Small intestine (tissue), 7 donors: ENCODE measurements around the gene CD82. TPM values are rescaled to one million over a fixed set of nuclear protein-coding genes. Genes with fewer than 3 reads are reported as not detected.
"Not testable (repeated sequence)": the region's sequence is repeated elsewhere in the genome, so short reads cannot be mapped to it uniquely, and the experiment has no call there.

ENCODE experiments used
- DNase-seq, 2 donors: peaks; one replicate each; pipeline versions ENCODE4 v3.0.0 to v3.0.0-alpha.2; 2013
- FAIRE-seq: peaks from 2 replicates; lab custom pipeline; 2012; peaks lifted over from hg19 to GRCh38; lab: Jason Lieb, UNC
- H3K27ac ChIP-seq, 3 donors: one replicate each; pipeline ENCODE4 v1.5.1; 2013; ENCODE audit warnings: low read length in 2 of 3, mild to moderate bottlenecking in 2 of 3, control low read depth in 1 of 3, inconsistent platforms in 1 of 3, low read depth in 1 of 3, moderate library complexity in 1 of 3
- H3K27me3 ChIP-seq, 3 donors: one replicate each; pipeline ENCODE4 v1.6.1; 2013; ENCODE audit warnings: low read length in 3 of 3, inconsistent platforms in 1 of 3; ENCODE audit not compliant: control insufficient read depth in 3 of 3, insufficient read depth in 3 of 3
- H3K36me3 ChIP-seq, 3 donors: one replicate each; pipeline ENCODE4 v1.6.1; 2013; ENCODE audit warnings: low read length in 3 of 3, inconsistent platforms in 1 of 3, low read depth in 1 of 3, mild to moderate bottlenecking in 1 of 3, moderate library complexity in 1 of 3; ENCODE audit not compliant: control insufficient read depth in 3 of 3, insufficient read depth in 2 of 3
- H3K4me1 ChIP-seq, 3 donors: one replicate each; pipeline ENCODE4 v1.6.1; 2013; ENCODE audit warnings: low read length in 2 of 3, inconsistent platforms in 1 of 3, low read depth in 1 of 3, mild to moderate bottlenecking in 1 of 3, moderate library complexity in 1 of 3; ENCODE audit not compliant: control insufficient read depth in 3 of 3, insufficient read depth in 2 of 3
- H3K4me3 ChIP-seq, 3 donors: one replicate each; pipeline ENCODE4 v1.5.1; 2013; ENCODE audit warnings: low read length in 3 of 3, control low read depth in 1 of 3, inconsistent platforms in 1 of 3, low read depth in 1 of 3, mild to moderate bottlenecking in 1 of 3, moderate library complexity in 1 of 3
- H3K9me3 ChIP-seq, 2 donors: one replicate each; pipeline ENCODE4 v1.6.1; 2013; ENCODE audit warnings: low read depth in 1 of 2, low read length in 1 of 2; ENCODE audit not compliant: control insufficient read depth in 2 of 2, insufficient read depth in 1 of 2
- WGBS, 3 donors: extraction: QIAGEN DNeasy Blood & Tissue Kit; methylation state at CpG; one replicate each; pipeline ENCODE4 v1.1.7; 2013; 5-methylcytosine and 5-hydroxymethylcytosine counted together
- polyA plus RNA-seq, 4 donors: library from polyadenylated mRNA; stranded (reverse) in 3 of 4; unstranded in 1 of 4; fragments of 200-250 nt in 3 of 4; fragments of 120-200 nt in 1 of 4; gene quantifications; one replicate each; pipeline versions ENCODE4 v1.2.1 to v1.2.3, GENCODE V29; 2013
- donor health status: healthy with polysubstance abuse.
- donor health status: control.
- donor health status: control.
- donor health status: Bipolar disorder and iron deficiency.
- donor health status: healthy.

The CD82 gene
- polyA plus RNA-seq, 4 donors: 24.2 to 108 (median 69.9) TPM

- no peaks in the 10 kb centered on the region for H3K9me3 ChIP-seq
- no peak for FAIRE-seq
- no peaks in the 10 kb centered on the region for H3K27me3 ChIP-seq
- no peaks in the 10 kb centered on the region for H3K36me3 ChIP-seq
- no peak overlapping the region for H3K27ac ChIP-seq
- DNase-seq: peak; percentile 40 to 46
- no peak overlapping the region for H3K4me3 ChIP-seq
- H3K4me1 ChIP-seq: peaks cover 0 to 38% (median 4%) of the 10 kb centered on the region in 3 donors
- 56 to 61% (median 60%) methylated on average over 9 of the region's 9 CpGs for WGBS, 3 donors
Observed at GRCh38 chr11:44559207-44559939, 6.1 kb upstream of the CD82 start.

GRCh38 chr11:44559940-44560300 is 5.5 kb upstream of the CD82 start:
- DNase-seq, H3K4me3 ChIP-seq, H3K27me3 ChIP-seq, H3K9me3 ChIP-seq, H3K36me3 ChIP-seq, H3K27ac ChIP-seq, FAIRE-seq: not testable (repeated sequence)
- H3K4me1 ChIP-seq: peaks cover 0 to 43% (median 4%) of the 10 kb centered on the region in 3 donors
- 88 to 92% (median 88%) methylated on average over 7 of the region's 7 CpGs for WGBS, 3 donors

GRCh38 chr11:44561275-44561805 is 4.1 kb upstream of the CD82 start:
- H3K4me1 ChIP-seq: peaks cover 0 to 47% (median 4%) of the 10 kb centered on the region in 3 donors
- WGBS, 3 donors: 84 to 91% (median 89%) methylated on average over 3 of the region's 3 CpGs
- no peaks in the 10 kb centered on the region for H3K36me3 ChIP-seq
- no peak overlapping the region for H3K27ac ChIP-seq
- no peak overlapping the region for H3K4me3 ChIP-seq
- no peak for FAIRE-seq
- no peaks in the 10 kb centered on the region for H3K27me3 ChIP-seq
- peak in 1 of 2 donors; percentile 69 for DNase-seq
- H3K9me3 ChIP-seq: no peaks in the 10 kb centered on the region

GRCh38 chr11:44561964-44562734 is 3.3 kb upstream of the CD82 start:
- peaks cover 0 to 3% (median 0%) of the 10 kb centered on the region in 3 donors for H3K36me3 ChIP-seq
- no peak overlapping the region for H3K4me3 ChIP-seq
- FAIRE-seq (no peak), DNase-seq (no peak)
- H3K4me1 ChIP-seq: peaks cover 4 to 48% (median 6%) of the 10 kb centered on the region in 3 donors
- WGBS, 3 donors: 91 to 97% (median 94%) methylated on average over 8 of the region's 8 CpGs
- no peak overlapping the region for H3K27ac ChIP-seq
- no peaks in the 10 kb centered on the region for H3K9me3 ChIP-seq
- no peaks in the 10 kb centered on the region for H3K27me3 ChIP-seq

- Histone ChIP-seq H3K36me3 (peaks cover 0 to 6% (median 0%) of the 10 kb centered on the region in 3 donors), H3K9me3 (no peaks in the 10 kb centered on the region), H3K4me1 (peaks cover 7 to 47% (median 13%) of the 10 kb centered on the region in 3 donors), H3K27me3 (no peaks in the 10 kb centered on the region), H3K4me3 (no peak overlapping the region), H3K27ac (no peak overlapping the region)
- 69 to 92% (median 81%) methylated on average over 5 of the region's 5 CpGs for WGBS, 3 donors
- FAIRE-seq (no peak), DNase-seq (no peak)
Observed at GRCh38 chr11:44562845-44563460, 2.5 kb upstream of the CD82 start.

- Histone ChIP-seq H3K36me3 (peaks cover 0 to 13% (median 0%) of the 10 kb centered on the region in 3 donors), H3K4me1 (peaks cover 13 to 54% (median 18%) of the 10 kb centered on the region in 3 donors), H3K27ac (peak overlapping the region; percentile 96 to 99 (median 98)), H3K27me3 (no peaks in the 10 kb centered on the region), H3K4me3 (no peak overlapping the region), H3K9me3 (no peaks in the 10 kb centered on the region)
- DNase-seq: no peak
- 64 to 77% (median 75%) methylated on average over 6 of the region's 6 CpGs for WGBS, 3 donors
- FAIRE-seq: no peak
Observed at GRCh38 chr11:44563711-44564110, 1.8 kb upstream of the CD82 start.

GRCh38 chr11:44564166-44564565 is 1.3 kb upstream of the CD82 start:
- Histone ChIP-seq H3K27ac (peak overlapping the region; percentile 96 to 99 (median 98)), H3K36me3 (peaks cover 0 to 18% (median 0%) of the 10 kb centered on the region in 3 donors), H3K27me3 (no peaks in the 10 kb centered on the region), H3K9me3 (no peaks in the 10 kb centered on the region), H3K4me1 (peaks cover 16 to 56% (median 18%) of the 10 kb centered on the region in 3 donors), H3K4me3 (no peak overlapping the region)
- peak; percentile 87 to 96 for DNase-seq
- no peak for FAIRE-seq
- WGBS, 3 donors: 10 to 49% (median 27%) methylated on average over 7 of the region's 7 CpGs

- FAIRE-seq (no peak), DNase-seq (peak in 1 of 2 donors; percentile 69)
- H3K36me3 ChIP-seq: peaks cover 0 to 18% (median 0%) of the 10 kb centered on the region in 3 donors
- peak overlapping the region; percentile 96 to 99 (median 98) for H3K27ac ChIP-seq
- H3K9me3 ChIP-seq: no peaks in the 10 kb centered on the region
- H3K4me3 ChIP-seq: peak overlapping the region; percentile 48 to 79 (median 51)
- H3K4me1 ChIP-seq: peaks cover 16 to 54% (median 16%) of the 10 kb centered on the region in 3 donors
- H3K27me3 ChIP-seq: no peaks in the 10 kb centered on the region
- WGBS, 3 donors: 3 to 9% (median 8%) methylated on average over 22 of the region's 22 CpGs
Observed at GRCh38 chr11:44564670-44565210, 723 bp upstream of the CD82 start.
